A549 (cell line): ENCODE results near the gene LEUTX. TPM values are rescaled to one million over a fixed set of nuclear protein-coding genes. Genes with fewer than 3 reads are reported as not detected.

ENCODE experiments used
- ATAC-seq, 2 experiments: fragments of 200-7000 bp in 1 of 2; fragments of >200 bp in 1 of 2; cut with Nextera tagmentation in 1 of 2; cut with Tn5 transposase in 1 of 2; 3 replicates each; pipeline versions ENCODE4 v1.8.0 to v1.9.1; 2018 to 2020; ENCODE audit warnings: mild to moderate bottlenecking in 1 of 2, moderate library complexity in 1 of 2
- CTCF ChIA-PET: fragments of 300-600 bp; sonication (Branson Sonifier 250); formaldehyde crosslinking; extraction: SDS; loops from one replicate; lab custom pipeline; 2021; ENCODE audit warnings: antibody characterized with exemption, inconsistent platforms; lab: Yijun Ruan, JAX
- POLR2A ChIA-PET: fragments of 350-600 bp; formaldehyde crosslinking; extraction: SDS; loops from one replicate; lab custom pipeline; 2021; ENCODE audit warnings: antibody characterized with exemption, inconsistent platforms; lab: Yijun Ruan, JAX
- DNase-seq, 2 experiments: peaks; one replicate each; pipeline versions ENCODE4 v3.0.0 to v3.0.0-alpha.2; 2011 to 2016; ENCODE audit warnings: low read depth in 1 of 2, low spot score in 1 of 2
- FAIRE-seq: peaks from 2 replicates; lab custom pipeline; 2011; peaks lifted over from hg19 to GRCh38; lab: Jason Lieb, UNC
- H3K27ac ChIP-seq, 2 experiments: fragments of >200 bp; sonication (Bioruptor Twin); formaldehyde crosslinking; 3 replicates each; pipeline ENCODE4 v1.5.1; 2016 to 2017
- H3K4me1 ChIP-seq: fragments of >200 bp; sonication (Bioruptor Twin); formaldehyde crosslinking; 3 replicates; pipeline ENCODE4 v1.6.1; 2016
- H3K4me2 ChIP-seq: fragments of >200 bp; sonication (Bioruptor Twin); formaldehyde crosslinking; 3 replicates; pipeline ENCODE4 v1.6.1; 2016
- H3K4me3 ChIP-seq: fragments of >200 bp; sonication (Bioruptor Twin); formaldehyde crosslinking; 3 replicates; pipeline ENCODE4 v1.5.1; 2016
- H3K9me3 ChIP-seq: fragments of >200 bp; sonication (Bioruptor Twin); formaldehyde crosslinking; 3 replicates; pipeline ENCODE4 v1.6.1; 2016
- CBX2 ChIP-seq: fragments of 200-600 bp; sonication (generic); IDR thresholded peaks from 2 replicates; pipeline ENCODE4 v1.6.1; 2016; ENCODE audit warnings: low read depth, mild to moderate bottlenecking, borderline replicate concordance
- CHD2 ChIP-seq: fragments of 150-350 bp; IDR thresholded peaks from 2 replicates; pipeline ENCODE4 v1.6.1; 2014; ENCODE audit warnings: low read length; ENCODE audit not compliant: partially characterized antibody
- E2F6 ChIP-seq: IDR thresholded peaks from 2 replicates; pipeline ENCODE4 v1.6.1; 2012; ENCODE audit warnings: low read depth, borderline replicate concordance
- FOSB ChIP-seq: fragments of 250-450 bp; sonication (Bioruptor Pico); IDR thresholded peaks from 2 replicates; pipeline ENCODE4 v1.5.0; 2020; ENCODE audit warnings: mild to moderate bottlenecking, moderate library complexity
- FOXS1 ChIP-seq: fragments of 250-450 bp; sonication (Bioruptor Pico); IDR thresholded peaks from 2 replicates; pipeline ENCODE4 v1.5.0; 2020; ENCODE audit warnings: mild to moderate bottlenecking, moderate library complexity
- HDAC2 ChIP-seq: fragments of 200-600 bp; sonication (generic); IDR thresholded peaks from 2 replicates; pipeline ENCODE4 v1.6.1; 2016
- HES2 ChIP-seq: fragments of >200 bp; sonication (Bioruptor Twin); formaldehyde crosslinking; IDR thresholded peaks from 2 replicates; pipeline ENCODE4 v1.6.1; 2016
- HEYL ChIP-seq: fragments of 250-450 bp; sonication (Bioruptor Pico); IDR thresholded peaks from 2 replicates; pipeline ENCODE4 v1.8.0; 2021; ENCODE audit warnings: mild to moderate bottlenecking, moderate library complexity
- HMGXB4 ChIP-seq: fragments of 250-450 bp; sonication (Bioruptor Pico); IDR thresholded peaks from 2 replicates; pipeline ENCODE4 v1.5.0; 2021; ENCODE audit warnings: mild to moderate bottlenecking, moderate library complexity, borderline replicate concordance
- HOXB5 ChIP-seq: fragments of 250-450 bp; sonication (Bioruptor Pico); IDR thresholded peaks from 2 replicates; pipeline ENCODE4 v1.5.0; 2020; ENCODE audit warnings: mild to moderate bottlenecking, moderate library complexity
- JUN ChIP-seq, 2 experiments: fragments of >200 bp; sonication (Bioruptor Twin); formaldehyde crosslinking; IDR thresholded peaks; 2 replicates in 1 of 2; 3 replicates in 1 of 2; pipeline ENCODE4 v1.6.1; 2016 to 2017
- KDM5A ChIP-seq: fragments of 200-600 bp; sonication (generic); IDR thresholded peaks from 2 replicates; pipeline ENCODE4 v1.6.1; 2016; ENCODE audit warnings: antibody characterized with exemption, mild to moderate bottlenecking
- MAFK ChIP-seq: fragments of 450-650 bp; IDR thresholded peaks from 2 replicates; pipeline ENCODE4 v1.6.1; 2014; ENCODE audit not compliant: partially characterized antibody
- NFE2L2 ChIP-seq: fragments of 150-350 bp; conservative IDR thresholded peaks from 2 replicates; pipeline ENCODE4 v1.6.1; 2014; ENCODE audit warnings: low read length
- PBX3 ChIP-seq: IDR thresholded peaks from 2 replicates; pipeline ENCODE4 v1.6.1; 2012
- PHF8 ChIP-seq: fragments of 200-600 bp; sonication (generic); IDR thresholded peaks from 2 replicates; pipeline ENCODE4 v1.6.1; 2016; ENCODE audit warnings: low read depth, mild to moderate bottlenecking, antibody characterized with exemption, moderate library complexity, borderline replicate concordance
- POLR2A ChIP-seq: IDR thresholded peaks from 2 replicates; pipeline ENCODE4 v1.6.1; 2012; ENCODE audit warnings: mild to moderate bottlenecking, low read length
- RAD21 ChIP-seq, 2 experiments: fragments of >200 bp in 1 of 2; sonication (Bioruptor Twin) in 1 of 2; formaldehyde crosslinking in 1 of 2; IDR thresholded peaks in 1 of 2; conservative IDR thresholded peaks in 1 of 2; 2 replicates in 1 of 2; 3 replicates in 1 of 2; pipeline ENCODE4 v1.6.1; 2012 to 2018; ENCODE audit warnings: inconsistent platforms in 1 of 2
- RNF2 ChIP-seq: fragments of 200-600 bp; sonication (generic); IDR thresholded peaks from 2 replicates; pipeline ENCODE4 v1.6.1; 2016; ENCODE audit warnings: low read depth, mild to moderate bottlenecking, antibody characterized with exemption, moderate library complexity, borderline replicate concordance
- SREBF2 ChIP-seq: fragments of 450-650 bp; IDR thresholded peaks from 2 replicates; pipeline ENCODE4 v1.6.1; 2014; ENCODE audit warnings: mild to moderate bottlenecking, moderate library complexity
- WGBS: methylation state at CpG from one replicate; pipeline ENCODE4 v1.1.6; 2017; ENCODE audit errors: missing lambda C conversion rate; 5-methylcytosine and 5-hydroxymethylcytosine counted together
- polyA plus RNA-seq, 4 experiments: library from polyadenylated mRNA; depleted of rRNA in 3 of 4; stranded (reverse); fragments of >200 nt; fragmentation: RNase III in 1 of 4; extraction: RNeasy Plus Mini Kit Qiagen cat#74134 plus additional on column Dnase treatment in 1 of 4; gene quantifications; 2 replicates in 3 of 4; 3 replicates in 1 of 4; pipeline ENCODE4 v1.2.3, GENCODE V29; 2011 to 2017

The LEUTX gene
- polyA plus RNA-seq, 2 of the 4 experiments (the other 2 are of a cell fraction), result not detected

- FAIRE-seq (no peak), DNase-seq (no peak), ATAC-seq (no peak)
- Histone ChIP-seq H3K27ac (no peak overlapping the region), H3K4me3 (no peak overlapping the region), H3K4me1 (no peaks in the 10 kb centered on the region), H3K9me3 (0 out of 3 replicates have a peak, but pooled peaks cover 2% of the 10 kb centered on the region), H3K4me2 (no peak overlapping the region)
- TF ChIP-seq HMGXB4 (CRISPR knock-in tag), result no peak
- no peak for TF ChIP-seq CHD2
- no peak for TF ChIP-seq NFE2L2
- TF ChIP-seq RNF2, result no peak
- TF ChIP-seq HES2, result no peak
- TF ChIP-seq E2F6, result no peak
- TF ChIP-seq HOXB5 (CRISPR knock-in tag), result no peak
- TF ChIP-seq MAFK, result no peak
- no peak for TF ChIP-seq HDAC2
- no peak for TF ChIP-seq FOSB
- no peak for TF ChIP-seq POLR2A
- TF ChIP-seq FOXS1, result no peak
- no peak for TF ChIP-seq PHF8
- TF ChIP-seq KDM5A, result no peak
- no peak for TF ChIP-seq PBX3
- TF ChIP-seq CBX2, result no peak
- TF ChIP-seq JUN (IDR thresholded peaks at IDR 0.05), result no peak
- ChIA-PET POLR2A (interaction anchor here (2.2 kb wide), 1 partner anchor 16 kb away, joined by 10 read pairs; the partner anchor contains the start of gene DYRK1B), CTCF (interaction anchor here (0.6 to 9.2 kb wide), 8 partner anchors 9 to 147 kb away, joined by 3 to 64 read pairs (median 4); no protein-coding TSS in a partner anchor)
- WGBS, result 91% methylated on average over 12 of the region's 12 CpGs
These were observed 39.4 kb downstream of the LEUTX start for GRCh38 chr19:39817888-39818561.

- Histone ChIP-seq H3K9me3 (0 out of 3 replicates have a peak, but pooled peaks cover 2% of the 10 kb centered on the region), H3K4me3 (no peak overlapping the region), H3K27ac (no peak overlapping the region), H3K4me2 (no peak overlapping the region), H3K4me1 (no peaks in the 10 kb centered on the region)
- FAIRE-seq (no peak), DNase-seq (no peak), ATAC-seq (no peak)
- TF ChIP-seq HEYL (CRISPR knock-in tag) (no peak), FOSB (no peak), RAD21 (conservative IDR thresholded peaks at IDR 0.05 in 1 of 2, IDR thresholded peaks at IDR 0.05 in 1 of 2) (no peak), PHF8 (no peak), SREBF2 (no peak), MAFK (no peak), CHD2 (no peak), JUN (IDR thresholded peaks at IDR 0.05) (no peak)
- CTCF ChIA-PET, result interaction anchor here (0.6 to 9.2 kb wide), 10 partner anchors 9 to 147 kb away, joined by 3 to 64 read pairs (median 3); no protein-coding TSS in a partner anchor
- POLR2A ChIA-PET, result interaction anchor here (2.2 kb wide), 1 partner anchor 15 kb away, joined by 10 read pairs; the partner anchor contains the start of gene DYRK1B
- WGBS, result 73% methylated on average over 4 of the region's 4 CpGs
These were observed 40.0 kb downstream of the LEUTX start for GRCh38 chr19:39818626-39819097.
